Peyer's patch (tissue), 4 donors: ENCODE measurements around the gene AMZ1.
"Not testable (repeated sequence)": the region's sequence is repeated elsewhere in the genome, so short reads cannot be mapped to it uniquely, and the experiment has no call there.

ENCODE experiments used
- CTCF ChIP-seq, 6 experiments: fragments of 450-650 bp in 4 of 6; fragments of 200-600 bp in 2 of 6; sonication (generic) in 1 of 6; IDR thresholded peaks; one replicate each; pipeline ENCODE4 v1.5.1; 2017 to 2019; ENCODE audit warnings: antibody characterized with exemption in 6 of 6, mild to moderate bottlenecking in 3 of 6, moderate library complexity in 1 of 6
- POLR2A ChIP-seq, 2 donors: fragments of 450-650 bp; IDR thresholded peaks; one replicate each; pipeline ENCODE4 v1.5.1; 2017; ENCODE audit warnings: antibody characterized with exemption in 2 of 2, mild to moderate bottlenecking in 2 of 2, moderate library complexity in 2 of 2

DNA sequence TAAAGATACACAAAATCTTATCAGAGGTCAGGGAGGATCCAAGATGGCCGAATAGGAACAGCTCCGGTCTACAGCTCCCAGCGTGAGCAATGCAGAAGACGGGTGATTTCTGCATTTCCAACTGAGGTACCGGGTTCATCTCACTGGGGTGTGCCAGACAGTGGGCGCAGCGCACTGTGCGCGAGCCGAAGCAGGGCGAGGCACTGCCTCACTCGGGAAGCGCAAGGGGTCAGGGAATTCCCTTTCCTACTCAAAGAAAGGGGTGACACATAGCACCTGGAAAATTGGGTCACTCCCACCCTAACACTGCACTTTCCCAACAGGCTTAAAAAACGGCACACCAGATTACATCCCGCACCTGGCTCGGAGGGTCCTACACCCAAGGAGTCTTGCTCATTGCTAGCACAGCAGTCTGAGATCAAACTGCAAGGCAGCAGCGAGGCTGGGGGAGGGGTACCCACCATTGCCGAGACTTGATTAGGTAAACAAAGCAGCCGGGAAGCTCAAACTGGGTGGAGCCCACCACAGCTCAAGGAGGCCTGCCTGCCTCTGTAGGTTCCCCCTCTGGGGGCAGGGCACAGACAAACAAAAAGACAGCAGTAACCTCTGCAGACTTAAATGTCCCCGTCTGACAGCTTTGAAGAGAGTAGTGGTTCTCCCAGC, 55.7 kb downstream of the AMZ1 start:
- not testable (repeated sequence) for TF ChIP-seq POLR2A, CTCF (IDR thresholded peaks at IDR 0.05)
